ENCODE data around the gene RYR2. TPM values are rescaled to one million over a fixed set of nuclear protein-coding genes. Genes with fewer than 3 reads are reported as not detected.

Gene RYR2
- total and polyA plus RNA-seq, 2 of the 8 experiments (the other 6 are each of a cell fraction or from before 2014, with no cell fraction given) = 1.3 to 4.4 TPM

GRCh38 chr1:237470712-237471338 lies 428.8 kb downstream of the RYR2 start (continued):
- TF ChIP-seq CHD7 (IDR thresholded peaks at IDR 0.05; ENCODE audit: insufficient replicate concordance, low read length) = no peak
